HepG2 (cell line): ENCODE results near the gene PRSS3. TPM values are rescaled to one million over a fixed set of nuclear protein-coding genes. Genes with fewer than 3 reads are reported as not detected.

Source experiments
- ATAC-seq: fragments of 200-7000 bp; cut with Tn5 transposase; 3 replicates; pipeline ENCODE4 v1.9.1; 2020; ENCODE audit warnings: mild to moderate bottlenecking, moderate library complexity
- BruUV-seq: library from RNA; stranded (reverse); fragments of 400-500 nt; replicated peaks from 2 replicates; lab custom pipeline; 2021; lab: Mats Ljungman, UMichigan
- CTCF ChIA-PET: fragments of 300-600 bp; formaldehyde crosslinking; extraction: SDS; loops from one replicate; lab custom pipeline; 2021; ENCODE audit warnings: low total read pairs, inconsistent platforms, low intra/inter-chr PET ratio; lab: Yijun Ruan, JAX
- POLR2A ChIA-PET: fragments of 350-600 bp; sonication (Branson Sonifier 250); formaldehyde crosslinking; loops from one replicate; lab custom pipeline; 2020; ENCODE audit warnings: antibody characterized with exemption, inconsistent platforms; lab: Yijun Ruan, JAX
- DNase-seq: peaks from one replicate; pipeline ENCODE4 v3.0.0-alpha.2; 2015; ENCODE audit warnings: low spot score
- FAIRE-seq: peaks from 3 replicates; lab custom pipeline; 2011; peaks lifted over from hg19 to GRCh38; lab: Jason Lieb, UNC
- H2AFZ ChIP-seq: one replicate; pipeline ENCODE4 v1.6.1; 2011; ENCODE audit warnings: low read length, inconsistent platforms
- H3K27ac ChIP-seq: fragments of 300-600 bp; 3 replicates; pipeline ENCODE4 v1.8.0; 2011; ENCODE audit warnings: mixed run types, mild to moderate bottlenecking, mixed read lengths, low read length, inconsistent platforms; ENCODE audit not compliant: insufficient read depth; ENCODE audit errors: extremely low read length
- H3K27me3 ChIP-seq, 2 experiments: fragments of 200-600 bp in 1 of 2; 2 replicates in 1 of 2; 3 replicates in 1 of 2; pipeline versions ENCODE4 v1.6.0 to v1.8.0; 2011; ENCODE audit warnings: low read length in 2 of 2, mild to moderate bottlenecking in 2 of 2, moderate library complexity in 2 of 2, inconsistent platforms in 1 of 2; ENCODE audit not compliant: insufficient read depth in 2 of 2, control insufficient read depth in 1 of 2
- H3K36me3 ChIP-seq, 2 experiments: fragments of 200-600 bp in 1 of 2; replicated peaks in 1 of 2; 2 replicates in 1 of 2; 3 replicates in 1 of 2; pipeline versions ENCODE4 v1.5.1 to v1.8.0; 2011; ENCODE audit warnings: low read length in 2 of 2, inconsistent platforms in 1 of 2; ENCODE audit not compliant: insufficient read depth in 2 of 2, control insufficient read depth in 1 of 2
- H3K4me1 ChIP-seq: 2 replicates; pipeline ENCODE4 v1.5.1; 2012; ENCODE audit warnings: low read length, inconsistent platforms; ENCODE audit not compliant: insufficient read depth
- H3K4me2 ChIP-seq: 2 replicates; pipeline ENCODE4 v1.6.0; 2011; ENCODE audit warnings: low read depth, low read length, inconsistent platforms
- H3K4me3 ChIP-seq, 3 experiments: fragments of 200-600 bp in 1 of 3; sonication (generic), shearing (Covaris generic) in 1 of 3; replicated peaks in 1 of 3; 2 replicates each; pipeline ENCODE4 v1.5.1; 2011 to 2016; ENCODE audit warnings: low read length in 3 of 3, inconsistent platforms in 2 of 3, low read depth in 2 of 3, mild to moderate bottlenecking in 2 of 3, control low read depth in 1 of 3, mixed read lengths in 1 of 3; ENCODE audit not compliant: insufficient read depth in 1 of 3
- H3K79me2 ChIP-seq: one replicate; pipeline ENCODE4 v1.6.1; 2011; ENCODE audit warnings: low read length, inconsistent platforms; ENCODE audit not compliant: insufficient read depth
- H3K9ac ChIP-seq: 2 replicates; pipeline ENCODE4 v1.6.0; 2011; ENCODE audit warnings: mild to moderate bottlenecking, low read depth, low read length, inconsistent platforms; ENCODE audit not compliant: insufficient read depth
- H3K9me3 ChIP-seq: 2 replicates; pipeline ENCODE4 v1.5.1; 2012; ENCODE audit warnings: mild to moderate bottlenecking, low read length
- H4K20me1 ChIP-seq: 2 replicates; pipeline ENCODE4 v1.6.0; 2011; ENCODE audit warnings: inconsistent platforms, mild to moderate bottlenecking, low read length, moderate library complexity; ENCODE audit not compliant: insufficient read depth
- AGO2 ChIP-seq: fragments of 200-400 bp; formaldehyde crosslinking; optimal IDR thresholded peaks from 2 replicates; pipeline ENCODE3; 2017; ENCODE audit warnings: mild to moderate bottlenecking, low read depth, low read length, moderate library complexity
- ATF7 ChIP-seq, 2 experiments: fragments of 450-650 bp in 1 of 2; sonication (generic) in 1 of 2; formaldehyde crosslinking in 1 of 2; IDR thresholded peaks; 2 replicates each; pipeline versions ENCODE4 v1.4.0 to v1.6.1; 2016 to 2020; ENCODE audit warnings: antibody characterized with exemption in 1 of 2, mild to moderate bottlenecking in 1 of 2, missing genetic modification reagents in 1 of 2
- EED ChIP-seq: sonication (generic); formaldehyde crosslinking; IDR thresholded peaks from 2 replicates; pipeline ENCODE4 v1.5.0; 2020; ENCODE audit warnings: mild to moderate bottlenecking, missing genetic modification reagents
- HNRNPH1 ChIP-seq: fragments of 200-400 bp; formaldehyde crosslinking; optimal IDR thresholded peaks from 2 replicates; pipeline ENCODE3; 2017; ENCODE audit warnings: mild to moderate bottlenecking, low read depth, low read length
- HNRNPK ChIP-seq: fragments of 200-400 bp; formaldehyde crosslinking; IDR thresholded peaks from 2 replicates; pipeline ENCODE4 v1.6.1; 2018; ENCODE audit warnings: low read length, low read depth, moderate library complexity, mild to moderate bottlenecking; ENCODE audit not compliant: poor library complexity, severe bottlenecking
- KDM2A ChIP-seq: sonication (generic); formaldehyde crosslinking; IDR thresholded peaks from 2 replicates; pipeline ENCODE4 v1.4.0; 2020; ENCODE audit warnings: low read depth, missing genetic modification reagents, borderline replicate concordance
- KLF16 ChIP-seq, 2 experiments: sonication (generic) in 1 of 2; formaldehyde crosslinking in 1 of 2; IDR thresholded peaks; 2 replicates each; pipeline versions ENCODE4 v1.6.1 to v1.8.0; 2016 to 2023; ENCODE audit warnings: missing genetic modification reagents in 2 of 2, missing compliant biosample characterization in 1 of 2
- KMT2B ChIP-seq: IDR thresholded peaks from 2 replicates; pipeline ENCODE4 v1.6.1; 2016; ENCODE audit warnings: missing genetic modification reagents, missing compliant biosample characterization
- SAFB2 ChIP-seq: sonication (generic); formaldehyde crosslinking; IDR thresholded peaks from 2 replicates; pipeline ENCODE4 v1.5.1; 2020; ENCODE audit warnings: missing genetic modification reagents, low read depth, mild to moderate bottlenecking, borderline replicate concordance
- SMC3 ChIP-seq: IDR thresholded peaks from 2 replicates; pipeline ENCODE4 v1.6.1; 2011; ENCODE audit warnings: low read length, improper control_type of control experiment
- U2AF2 ChIP-seq: fragments of 200-400 bp; formaldehyde crosslinking; IDR thresholded peaks from 2 replicates; pipeline ENCODE4 v1.6.1; 2017; ENCODE audit warnings: low read depth, mild to moderate bottlenecking, low read length
- ZSCAN22 ChIP-seq: sonication (generic); formaldehyde crosslinking; IDR thresholded peaks from 2 replicates; pipeline ENCODE4 v1.4.0; 2020; ENCODE audit warnings: mild to moderate bottlenecking, missing genetic modification reagents
- in situ Hi-C: cut with HindIII; loops from 2 replicates; pipeline ENCODE4 v1.10.0; 2017; ENCODE audit warnings: low pct_unique_long_range_greater_than_20kb; ENCODE audit not compliant: extremely low pct_ligation_motif_present
- intact Hi-C: fragments of 100-400 bp; cut with micrococcal nuclease; formaldehyde crosslinking; loops from one replicate; pipeline ENCODE4 v1.10.0; 2022; ENCODE audit not compliant: unreplicated experiment
- polyA plus RNA-seq, 8 experiments: library from polyadenylated mRNA; depleted of rRNA in 3 of 8; stranded (reverse) in 7 of 8; unstranded in 1 of 8; fragments of >200 nt; fragmentation: Illumina TruSeq in 4 of 8; extraction: Trizol in 4 of 8; gene quantifications; 2 replicates each; pipeline versions ENCODE4 v1.2.1 to v1.2.3, GENCODE V29; 2011 to 2016; ENCODE audit warnings: low read depth in 4 of 8, missing spikeins in 1 of 8, mixed read lengths in 1 of 8; ENCODE audit not compliant: insufficient read depth in 1 of 8
- total RNA-seq, 5 experiments: library from RNA; depleted of rRNA; stranded (reverse); fragments of >200 nt; fragmentation: Illumina TruSeq; extraction: Trizol; gene quantifications; 2 replicates each; pipeline ENCODE4 v1.2.3, GENCODE V29; 2016; ENCODE audit warnings: low read depth in 1 of 5
- TF ChIP-seq, protein P1 (sequence below): sonication (generic); formaldehyde crosslinking; IDR thresholded peaks from 2 replicates; pipeline ENCODE4 v1.4.0; 2020; ENCODE audit warnings: missing genetic modification reagents, borderline replicate concordance
- TF ChIP-seq, protein P2 (sequence below): sonication (generic); formaldehyde crosslinking; IDR thresholded peaks from 2 replicates; pipeline ENCODE4 v1.8.1; 2023; ENCODE audit warnings: mild to moderate bottlenecking, inconsistent platforms, moderate library complexity, missing genetic modification reagents, borderline replicate concordance
- TF ChIP-seq, protein P3 (sequence below): sonication (generic); formaldehyde crosslinking; IDR thresholded peaks from 2 replicates; pipeline ENCODE4 v1.5.0; 2020; ENCODE audit warnings: mild to moderate bottlenecking, missing genetic modification reagents
- TF ChIP-seq, protein P4 (sequence below): sonication (generic); formaldehyde crosslinking; IDR thresholded peaks from 2 replicates; pipeline ENCODE4 v1.4.0; 2020; ENCODE audit warnings: missing genetic modification reagents, borderline replicate concordance

PRSS3 gene
- total and polyA plus RNA-seq, 2 of the 13 experiments (the other 11 are each of a cell fraction or from before 2014, with no cell fraction given) = not detected

DNA sequence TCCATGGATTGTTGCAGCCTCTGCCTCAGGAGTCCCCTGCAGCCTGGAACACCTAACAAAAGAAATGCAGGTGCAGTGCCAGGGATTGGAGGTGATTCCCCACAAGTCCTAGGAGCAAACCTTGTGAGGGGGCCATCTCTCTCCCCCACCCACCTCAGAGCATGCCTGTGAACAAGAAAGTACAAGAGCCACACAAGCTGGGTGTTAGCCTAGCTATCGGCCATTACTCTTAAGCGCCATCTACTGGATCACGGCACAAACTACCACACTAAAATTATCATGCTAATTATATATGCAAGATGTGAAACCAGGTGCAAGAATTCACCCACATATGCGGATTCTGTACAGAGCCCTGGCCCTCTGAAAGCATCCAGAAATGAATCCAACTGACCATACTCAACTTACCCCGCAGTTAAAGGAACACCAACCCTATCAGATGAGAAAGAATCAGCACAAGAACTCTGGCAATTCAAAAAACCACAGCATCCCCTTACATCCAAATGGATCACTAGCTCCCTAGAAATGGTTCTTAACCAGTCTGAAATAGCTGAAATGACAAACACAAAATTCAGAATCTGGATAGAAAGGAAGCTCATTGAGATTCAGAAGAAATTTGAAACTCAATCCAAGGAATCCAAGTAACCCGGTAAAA lies 16.5 kb upstream of the PRSS3 start (continued):
- TF ChIP-seq, protein P1, sequence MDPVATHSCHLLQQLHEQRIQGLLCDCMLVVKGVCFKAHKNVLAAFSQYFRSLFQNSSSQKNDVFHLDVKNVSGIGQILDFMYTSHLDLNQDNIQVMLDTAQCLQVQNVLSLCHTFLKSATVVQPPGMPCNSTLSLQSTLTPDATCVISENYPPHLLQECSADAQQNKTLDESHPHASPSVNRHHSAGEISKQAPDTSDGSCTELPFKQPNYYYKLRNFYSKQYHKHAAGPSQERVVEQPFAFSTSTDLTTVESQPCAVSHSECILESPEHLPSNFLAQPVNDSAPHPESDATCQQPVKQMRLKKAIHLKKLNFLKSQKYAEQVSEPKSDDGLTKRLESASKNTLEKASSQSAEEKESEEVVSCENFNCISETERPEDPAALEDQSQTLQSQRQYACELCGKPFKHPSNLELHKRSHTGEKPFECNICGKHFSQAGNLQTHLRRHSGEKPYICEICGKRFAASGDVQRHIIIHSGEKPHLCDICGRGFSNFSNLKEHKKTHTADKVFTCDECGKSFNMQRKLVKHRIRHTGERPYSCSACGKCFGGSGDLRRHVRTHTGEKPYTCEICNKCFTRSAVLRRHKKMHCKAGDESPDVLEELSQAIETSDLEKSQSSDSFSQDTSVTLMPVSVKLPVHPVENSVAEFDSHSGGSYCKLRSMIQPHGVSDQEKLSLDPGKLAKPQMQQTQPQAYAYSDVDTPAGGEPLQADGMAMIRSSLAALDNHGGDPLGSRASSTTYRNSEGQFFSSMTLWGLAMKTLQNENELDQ = no peak
- TF ChIP-seq HNRNPK (no peak), SMC3 (peak; percentile 71), ATF7 (IDR thresholded peaks at IDR 0.05) (no peak), ATF7 (CRISPR knock-in tag; IDR thresholded peaks at IDR 0.05) (no peak), AGO2 (no peak)
- TF ChIP-seq, protein P2, sequence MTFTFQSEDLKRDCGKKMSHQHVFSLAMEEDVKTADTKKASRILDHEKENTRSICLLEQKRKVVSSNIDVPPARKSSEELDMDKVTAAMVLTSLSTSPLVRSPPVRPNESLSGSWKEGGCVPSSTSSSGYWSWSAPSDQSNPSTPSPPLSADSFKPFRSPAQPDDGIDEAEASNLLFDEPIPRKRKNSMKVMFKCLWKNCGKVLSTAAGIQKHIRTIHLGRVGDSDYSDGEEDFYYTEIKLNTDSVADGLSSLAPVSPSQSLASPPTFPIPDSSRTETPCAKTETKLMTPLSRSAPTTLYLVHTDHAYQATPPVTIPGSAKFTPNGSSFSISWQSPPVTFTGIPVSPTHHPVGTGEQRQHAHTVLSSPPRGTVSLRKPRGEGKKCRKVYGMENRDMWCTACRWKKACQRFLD = no peak
- TF ChIP-seq, protein P3, sequence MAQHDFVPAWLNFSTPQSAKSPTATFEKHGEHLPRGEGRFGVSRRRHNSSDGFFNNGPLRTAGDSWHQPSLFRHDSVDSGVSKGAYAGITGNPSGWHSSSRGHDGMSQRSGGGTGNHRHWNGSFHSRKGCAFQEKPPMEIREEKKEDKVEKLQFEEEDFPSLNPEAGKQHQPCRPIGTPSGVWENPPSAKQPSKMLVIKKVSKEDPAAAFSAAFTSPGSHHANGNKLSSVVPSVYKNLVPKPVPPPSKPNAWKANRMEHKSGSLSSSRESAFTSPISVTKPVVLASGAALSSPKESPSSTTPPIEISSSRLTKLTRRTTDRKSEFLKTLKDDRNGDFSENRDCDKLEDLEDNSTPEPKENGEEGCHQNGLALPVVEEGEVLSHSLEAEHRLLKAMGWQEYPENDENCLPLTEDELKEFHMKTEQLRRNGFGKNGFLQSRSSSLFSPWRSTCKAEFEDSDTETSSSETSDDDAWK (CRISPR knock-in tag) = no peak

DNA sequence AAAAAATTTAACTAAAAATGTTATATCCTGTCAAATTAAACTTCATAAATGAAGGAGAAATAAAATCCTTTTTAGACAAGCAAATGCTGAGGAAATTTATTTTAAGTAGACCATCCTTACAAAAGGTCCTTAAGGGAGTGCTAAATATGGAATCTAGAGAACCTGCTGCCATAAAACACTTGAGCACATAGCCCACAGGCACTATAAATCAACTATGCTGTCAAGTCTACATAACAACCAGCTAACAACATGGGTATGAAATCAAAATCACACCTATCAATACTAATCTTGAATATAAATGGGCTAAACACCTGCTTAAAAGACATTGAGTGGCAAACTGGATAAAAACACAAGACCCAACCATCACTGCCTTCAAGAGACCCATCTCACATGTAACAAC lies 15.1 kb upstream of the PRSS3 start:
- CTCF ChIA-PET = no interaction called here
- Histone ChIP-seq H3K27ac (no peak overlapping the region), H4K20me1 (no peaks in the 10 kb centered on the region), H3K27me3 (no peaks in the 10 kb centered on the region), H3K4me1 (no peaks in the 10 kb centered on the region), H3K4me3 (no peak overlapping the region), H3K79me2 (no peaks in the 10 kb centered on the region), H3K9ac (no peak overlapping the region), H3K9me3 (no peaks in the 10 kb centered on the region), H3K4me2 (no peak overlapping the region), H3K36me3 (no peaks in the 10 kb centered on the region), H2AFZ (no peak overlapping the region)
- in situ Hi-C loops = no loop called here
- no peak for ATAC-seq
- intact Hi-C loops = no loop called here
- no TSS peak for BruUV-seq
- FAIRE-seq = no peak
- DNase-seq = no peak
- POLR2A ChIA-PET = no interaction called here
- TF ChIP-seq, protein P4, sequence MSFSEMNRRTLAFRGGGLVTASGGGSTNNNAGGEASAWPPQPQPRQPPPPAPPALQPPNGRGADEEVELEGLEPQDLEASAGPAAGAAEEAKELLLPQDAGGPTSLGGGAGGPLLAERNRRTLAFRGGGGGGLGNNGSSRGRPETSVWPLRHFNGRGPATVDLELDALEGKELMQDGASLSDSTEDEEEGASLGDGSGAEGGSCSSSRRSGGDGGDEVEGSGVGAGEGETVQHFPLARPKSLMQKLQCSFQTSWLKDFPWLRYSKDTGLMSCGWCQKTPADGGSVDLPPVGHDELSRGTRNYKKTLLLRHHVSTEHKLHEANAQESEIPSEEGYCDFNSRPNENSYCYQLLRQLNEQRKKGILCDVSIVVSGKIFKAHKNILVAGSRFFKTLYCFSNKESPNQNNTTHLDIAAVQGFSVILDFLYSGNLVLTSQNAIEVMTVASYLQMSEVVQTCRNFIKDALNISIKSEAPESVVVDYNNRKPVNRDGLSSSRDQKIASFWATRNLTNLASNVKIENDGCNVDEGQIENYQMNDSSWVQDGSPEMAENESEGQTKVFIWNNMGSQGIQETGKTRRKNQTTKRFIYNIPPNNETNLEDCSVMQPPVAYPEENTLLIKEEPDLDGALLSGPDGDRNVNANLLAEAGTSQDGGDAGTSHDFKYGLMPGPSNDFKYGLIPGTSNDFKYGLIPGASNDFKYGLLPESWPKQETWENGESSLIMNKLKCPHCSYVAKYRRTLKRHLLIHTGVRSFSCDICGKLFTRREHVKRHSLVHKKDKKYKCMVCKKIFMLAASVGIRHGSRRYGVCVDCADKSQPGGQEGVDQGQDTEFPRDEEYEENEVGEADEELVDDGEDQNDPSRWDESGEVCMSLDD (CRISPR knock-in tag) = no peak
- TF ChIP-seq U2AF2 (no peak), KDM2A (CRISPR knock-in tag) (no peak), KMT2B (no peak), ZSCAN22 (CRISPR knock-in tag) (no peak), SAFB2 (CRISPR knock-in tag) (no peak), EED (no peak), HNRNPH1 (no peak), KLF16 (CRISPR knock-in tag; IDR thresholded peaks at IDR 0.05) (no peak)
